HG03521 (cell line): ENCODE results near the gene HSD11B1L.
A peak's percentile ranks its signal among the peaks of the same experiment; 100 is the strongest.
"Not testable (repeated sequence)": the region's sequence is repeated elsewhere in the genome, so short reads cannot be mapped to it uniquely, and the experiment has no call there.

Source experiments
- ATAC-seq: cut with Tn5 transposase; IDR thresholded peaks from one replicate; pipeline ENCODE4 v1.9.1; 2021; ENCODE audit warnings: mild to moderate bottlenecking, moderate library complexity; ENCODE audit not compliant: unreplicated experiment

Gene HSD11B1L

GRCh38 chr19:5686647-5687359 is 6.0 kb downstream of the HSD11B1L start:
- ATAC-seq = peak; percentile 41

- ATAC-seq = no peak
Observed at GRCh38 chr19:5687360-5688198, 6.8 kb downstream of the HSD11B1L start.

- ATAC-seq = not testable (repeated sequence)
Observed at GRCh38 chr19:5688262-5688881, 7.5 kb downstream of the HSD11B1L start.

GRCh38 chr19:5690125-5690954 is 9.5 kb downstream of the HSD11B1L start, which contains the start of gene RPL36:
Gene RPL36 (plus strand): TSS chr19:5690295. CDS start chr19:5690508, 213 bp downstream.
- ATAC-seq = peak; percentile 33

- no peak for ATAC-seq
Observed at GRCh38 chr19:5690955-5691821, 10.4 kb downstream of the HSD11B1L start.

- ATAC-seq = no peak
Observed at GRCh38 chr19:5691822-5692722, 11.2 kb downstream of the HSD11B1L start.

GRCh38 chr19:5692723-5693194 is 11.9 kb downstream of the HSD11B1L start:
- no peak for ATAC-seq

GRCh38 chr19:5693195-5694166 is 12.7 kb downstream of the HSD11B1L start:
- ATAC-seq = no peak

- ATAC-seq = no peak
Observed at GRCh38 chr19:5694167-5694955, 13.5 kb downstream of the HSD11B1L start.

- ATAC-seq = no peak
Observed at GRCh38 chr19:5694956-5695648, 14.3 kb downstream of the HSD11B1L start.

- ATAC-seq = no peak
Observed at GRCh38 chr19:5695649-5696195, 14.9 kb downstream of the HSD11B1L start.

GRCh38 chr19:5696196-5697021 is 15.6 kb downstream of the HSD11B1L start:
- no peak for ATAC-seq

GRCh38 chr19:5697022-5697889 is 16.4 kb downstream of the HSD11B1L start:
- ATAC-seq = no peak
